Body of pancreas (tissue), 4 donors: ENCODE measurements around the gene PRKACA. TPM values are rescaled to one million over a fixed set of nuclear protein-coding genes. Genes with fewer than 3 reads are reported as not detected.
A peak's percentile ranks its signal among the peaks of the same experiment; 100 is the strongest.

Source experiments
- ATAC-seq: fragments of 150-250 bp; one replicate; pipeline ENCODE4 v1.9.1; 2016
- DNase-seq, 4 donors: peaks; one replicate each; pipeline ENCODE4 v3.0.0-alpha.2; 2019
- H3K27ac ChIP-seq, 4 donors: fragments of 200-600 bp; sonication (generic); 1 replicate in 3 of 4; 2 replicates in 1 of 4; pipeline versions ENCODE4 v1.5.1 to v1.6.1; 2016 to 2019; ENCODE audit warnings: mild to moderate bottlenecking in 1 of 4, mixed read lengths in 1 of 4, moderate library complexity in 1 of 4
- H3K27me3 ChIP-seq, 2 donors: fragments of 200-600 bp; sonication (generic); one replicate each; pipeline ENCODE4 v1.6.0; 2016; ENCODE audit warnings: mild to moderate bottlenecking in 1 of 2
- H3K36me3 ChIP-seq, 2 donors: fragments of 200-600 bp; sonication (generic); replicated peaks in 1 of 2; 2 replicates each; pipeline ENCODE4 v1.5.1; 2016; ENCODE audit warnings: low read depth in 2 of 2; ENCODE audit not compliant: insufficient read depth in 1 of 2
- H3K4me1 ChIP-seq: fragments of 200-600 bp; sonication (generic); one replicate; pipeline ENCODE4 v1.6.0; 2016
- H3K4me3 ChIP-seq, 2 donors: fragments of 200-600 bp; sonication (generic); 1 replicate in 1 of 2; 2 replicates in 1 of 2; pipeline ENCODE4 v1.5.1; 2016 to 2019
- H3K9me3 ChIP-seq, 3 donors: fragments of 200-600 bp; sonication (generic); 1 replicate in 2 of 3; 2 replicates in 1 of 3; pipeline ENCODE4 v1.5.1; 2016
- CTCF ChIP-seq, 7 experiments: fragments of 450-650 bp in 4 of 7; fragments of 200-600 bp in 3 of 7; sonication (generic) in 3 of 7; IDR thresholded peaks; one replicate each; pipeline ENCODE4 v1.5.1; 2016 to 2019; ENCODE audit warnings: antibody characterized with exemption in 7 of 7
- POLR2A ChIP-seq, 3 donors: fragments of 450-650 bp; IDR thresholded peaks; one replicate each; pipeline ENCODE4 v1.6.1; 2016; ENCODE audit warnings: antibody characterized with exemption in 3 of 3, mild to moderate bottlenecking in 2 of 3
- WGBS, 2 donors: methylation state at CpG; one replicate each; pipeline ENCODE4 v1.1.5; 2017; 5-methylcytosine and 5-hydroxymethylcytosine counted together
- intact Hi-C: fragments of 100-400 bp; cut with DNase I; formaldehyde crosslinking; loops from one replicate; pipeline ENCODE4 v1.15.1; 2023
- total RNA-seq, 2 donors: library from RNA; depleted of rRNA; stranded (reverse); fragments of >200 nt; gene quantifications; one replicate each; pipeline ENCODE4 v1.1.0, GENCODE V29; 2016

Gene PRKACA
- total RNA-seq, 2 donors from 2014 or later = 15.5 to 22.6 TPM

DNA sequence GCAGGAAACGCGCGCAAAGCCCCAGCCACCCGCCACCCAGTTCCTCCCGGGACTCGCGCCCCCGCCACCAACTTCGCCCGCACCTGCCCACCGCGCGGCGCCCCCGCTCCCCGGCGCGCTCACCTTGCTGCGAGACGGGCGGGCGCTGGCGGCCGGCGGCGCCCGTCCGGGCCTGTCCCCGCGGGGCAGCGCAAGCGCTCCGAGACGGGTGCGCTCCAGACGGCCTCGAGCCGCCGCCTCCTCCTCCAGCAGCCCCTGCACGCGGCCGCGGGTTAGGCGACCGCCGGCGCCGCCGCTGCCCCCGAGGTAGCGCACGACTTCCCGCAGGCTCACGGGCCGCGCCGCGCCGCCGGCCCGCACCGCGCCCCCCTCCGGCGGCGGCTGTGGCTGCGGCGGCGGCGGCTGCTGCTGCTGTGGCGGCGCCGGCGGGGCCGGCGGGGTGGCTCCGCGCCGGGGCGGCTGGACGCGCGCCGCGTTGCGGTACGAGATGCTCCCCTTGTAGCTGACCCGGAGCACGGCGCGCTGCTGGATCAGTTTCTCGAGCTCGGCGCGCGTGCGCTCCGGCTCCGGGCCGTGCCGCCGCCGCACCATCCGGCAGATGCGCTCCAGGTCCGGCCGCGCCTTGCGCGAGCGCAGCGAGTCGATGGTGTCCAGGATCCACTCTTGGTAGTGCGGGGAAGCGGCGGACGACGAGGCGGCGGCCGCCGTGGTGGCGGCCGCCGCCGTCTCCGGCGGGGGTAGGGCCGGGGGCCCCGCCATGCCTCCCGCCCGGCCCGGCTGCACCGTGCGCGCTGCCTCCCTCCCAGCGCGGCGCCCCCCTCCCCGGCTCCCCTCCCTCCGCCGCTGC, 27.7 kb downstream of the PRKACA start:
- Histone ChIP-seq H3K4me3 (peak overlapping the region; percentile 35 to 45), H3K36me3 (no peaks in the 10 kb centered on the region), H3K27ac (peak overlapping the region; percentile 25 to 97 (median 69)), H3K27me3 (no peaks in the 10 kb centered on the region), H3K4me1 (peaks cover 26% of the 10 kb centered on the region), H3K9me3 (no peaks in the 10 kb centered on the region)
- ATAC-seq (peak; percentile 20), DNase-seq (peak; percentile 49 to 63 (median 55))
- 0% methylated on average over 3 to 45 of the region's 142 CpGs for whole genome bisulfite sequencing, 2 donors
- TF ChIP-seq CTCF (IDR thresholded peaks at IDR 0.05) = peak in 2 of 7 experiments; percentile 42 to 48
- TF ChIP-seq POLR2A (IDR thresholded peaks at IDR 0.05) = no peak
- intact Hi-C loops = loop anchor here (10.0 kb wide), 1 partner anchor 45 kb away; the partner anchor contains the start of gene ASF1B

DNA sequence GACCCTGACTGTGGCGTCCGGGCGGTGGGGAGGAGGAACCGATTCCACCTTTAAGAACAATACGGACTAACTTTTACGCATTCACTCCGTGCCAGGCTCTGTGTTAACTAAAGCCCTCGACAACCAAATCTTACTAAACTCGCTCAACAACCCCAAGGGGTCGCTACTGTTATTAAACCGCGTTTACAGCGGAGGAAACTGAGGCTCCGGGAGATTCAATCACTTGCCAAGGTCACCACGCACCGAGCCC, 28.2 kb downstream of the PRKACA start:
- ATAC-seq = no peak
- TF ChIP-seq POLR2A (IDR thresholded peaks at IDR 0.05) (no peak), CTCF (IDR thresholded peaks at IDR 0.05) (no peak)
- intact Hi-C loops = loop anchor here (10.0 kb wide), 1 partner anchor 45 kb away; the partner anchor contains the start of gene ASF1B
- H3K27me3 ChIP-seq = no peaks in the 10 kb centered on the region
- no peaks in the 10 kb centered on the region for H3K36me3 ChIP-seq
- H3K27ac ChIP-seq = peak overlapping the region in 3 of 4 donors; percentile 25 to 70 (median 60)
- no peak overlapping the region for H3K4me3 ChIP-seq
- DNase-seq = no peak
- peaks cover 26% of the 10 kb centered on the region for H3K4me1 ChIP-seq
- no peaks in the 10 kb centered on the region for H3K9me3 ChIP-seq
- WGBS, 2 donors = 20 to 32% methylated on average over 8 to 16 of the region's 16 CpGs

DNA sequence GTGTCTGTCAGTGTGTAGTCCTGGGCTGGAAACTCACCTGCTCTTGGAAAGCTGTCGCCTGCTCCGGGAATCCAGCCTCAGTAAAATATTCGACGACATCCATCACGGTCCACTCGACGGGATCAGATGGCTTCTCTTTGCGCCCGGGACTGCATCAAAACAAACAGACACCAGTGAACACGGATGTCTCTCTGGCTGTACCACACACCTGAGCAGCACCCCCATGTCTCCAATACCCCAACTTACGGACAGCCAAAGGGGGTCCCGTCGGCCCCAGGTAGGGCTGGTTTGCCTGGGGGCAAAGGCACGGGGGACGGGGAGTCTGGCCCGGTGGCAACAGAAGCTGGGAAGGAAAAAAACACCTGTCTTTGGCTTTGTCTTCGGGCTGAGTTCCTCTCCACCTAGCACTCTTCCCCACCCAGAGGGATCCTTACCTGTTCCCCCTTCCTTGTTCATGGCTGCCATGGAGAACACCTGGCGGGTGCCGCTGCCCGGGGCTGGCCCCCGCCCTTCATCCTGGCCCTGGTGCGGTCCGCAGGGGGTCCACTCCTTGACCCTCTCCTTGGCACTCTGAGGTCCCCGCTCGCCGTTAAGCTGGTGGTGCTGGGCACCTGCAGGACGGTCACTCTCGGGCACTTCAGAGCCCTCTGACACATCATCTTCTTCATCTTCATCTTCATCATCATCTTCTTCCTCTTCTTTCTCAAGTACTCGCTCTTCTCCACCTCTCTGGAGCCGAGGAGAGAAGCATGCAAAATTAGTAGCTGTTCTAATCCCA, 28.7 kb downstream of the PRKACA start:
- no peaks in the 10 kb centered on the region for H3K27me3 ChIP-seq
- H3K4me1 ChIP-seq = peaks cover 28% of the 10 kb centered on the region
- ATAC-seq (no peak), DNase-seq (no peak)
- no peaks in the 10 kb centered on the region for H3K9me3 ChIP-seq
- H3K36me3 ChIP-seq = no peaks in the 10 kb centered on the region
- intact Hi-C loops = loop anchor here (10.0 kb wide), 1 partner anchor 46 kb away; the partner anchor contains the start of gene ASF1B
- WGBS, 2 donors = 88 to 90% methylated on average over 28 of the region's 30 CpGs
- TF ChIP-seq CTCF (IDR thresholded peaks at IDR 0.05) (no peak), POLR2A (IDR thresholded peaks at IDR 0.05) (no peak)
- no peak overlapping the region for H3K4me3 ChIP-seq
- peak overlapping the region in 2 of 4 donors; percentile 25 to 60 for H3K27ac ChIP-seq

DNA sequence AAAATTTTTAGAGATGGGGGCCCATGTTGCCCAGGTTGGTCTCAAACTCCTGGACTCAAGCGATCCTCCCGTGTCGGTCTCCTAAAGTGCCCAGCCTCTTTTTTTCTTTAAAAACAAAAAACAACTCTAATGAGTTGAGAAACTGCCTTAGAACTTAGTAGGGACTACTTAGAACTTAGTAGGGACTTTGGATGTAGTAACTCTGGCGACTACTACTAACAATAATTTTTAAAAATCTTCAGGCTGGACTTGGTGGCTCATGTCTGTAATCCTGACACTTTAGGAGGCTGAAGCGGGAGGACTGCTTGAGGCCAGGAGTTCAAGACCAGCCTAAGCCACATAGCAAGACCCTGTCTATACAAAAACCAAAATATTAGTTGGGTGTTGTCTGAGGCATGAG, 31.5 kb downstream of the PRKACA start:
- H3K4me1 ChIP-seq = peaks cover 35% of the 10 kb centered on the region
- H3K36me3 ChIP-seq = no peaks in the 10 kb centered on the region
- no peak overlapping the region for H3K27ac ChIP-seq
- H3K9me3 ChIP-seq = no peaks in the 10 kb centered on the region
- DNase-seq (no peak), ATAC-seq (no peak)
- no peak overlapping the region for H3K4me3 ChIP-seq
- H3K27me3 ChIP-seq = no peaks in the 10 kb centered on the region
- 84 to 85% methylated on average over 5 of the region's 5 CpGs for WGBS, 2 donors
- TF ChIP-seq POLR2A (IDR thresholded peaks at IDR 0.05) (no peak), CTCF (IDR thresholded peaks at IDR 0.05) (no peak)
- intact Hi-C loops = loop anchor here (10.0 kb wide), 1 partner anchor 49 kb away; the partner anchor contains the start of gene ASF1B
